Fibroblast of lung (primary cell): ENCODE data around the gene OR52B6.

Source experiments
- CTCF ChIP-seq, 2 donors: IDR thresholded peaks in 1 of 2; conservative IDR thresholded peaks in 1 of 2; 1 replicate in 1 of 2; 2 replicates in 1 of 2; pipeline ENCODE4 v1.5.1; 2011 to 2012; ENCODE audit warnings: low read length in 2 of 2, control low read depth in 1 of 2, inconsistent platforms in 1 of 2, low read depth in 1 of 2, mild to moderate bottlenecking in 1 of 2
- EZH2 ChIP-seq: IDR thresholded peaks from 2 replicates; pipeline ENCODE4 v1.5.1; 2012; ENCODE audit warnings: low read length, control low read depth, mild to moderate bottlenecking; ENCODE audit errors: missing control alignments

- TF ChIP-seq CTCF (conservative IDR thresholded peaks at IDR 0.05 in 1 of 2, IDR thresholded peaks at IDR 0.05 in 1 of 2; ENCODE audit: low read depth in 1 of 2, low read length in 2 of 2) (no peak), EZH2 (no peak)
These were observed 28.1 kb downstream of the OR52B6 start for GRCh38 chr11:5608808-5609207.
